Esophagus muscularis mucosa (tissue), 4 donors: ENCODE data around the gene SLC26A4. TPM values are rescaled to one million over a fixed set of nuclear protein-coding genes. Genes with fewer than 3 reads are reported as not detected.

ENCODE experiments used
- DNase-seq: peaks from one replicate; pipeline ENCODE4 v3.0.0-alpha.2; 2017; ENCODE audit errors: extremely low spot score
- H3K27ac ChIP-seq, 4 donors: fragments of 200-600 bp; sonication (generic); replicated peaks in 1 of 4; 1 replicate in 3 of 4; 2 replicates in 1 of 4; pipeline ENCODE4 v1.5.1; 2016 to 2019; ENCODE audit warnings: mild to moderate bottlenecking in 1 of 4
- H3K27me3 ChIP-seq, 4 donors: fragments of 200-600 bp; sonication (generic); one replicate each; pipeline versions ENCODE4 v1.5.1 to v1.6.0; 2016 to 2019
- H3K36me3 ChIP-seq, 4 donors: fragments of 200-600 bp; sonication (generic); one replicate each; pipeline ENCODE4 v1.5.1; 2016 to 2019
- H3K4me1 ChIP-seq, 4 donors: fragments of 200-600 bp; sonication (generic); one replicate each; pipeline ENCODE4 v1.5.1; 2016 to 2019
- H3K4me3 ChIP-seq, 4 donors: fragments of 200-600 bp; sonication (generic); 1 replicate in 2 of 4; 2 replicates in 2 of 4; pipeline ENCODE4 v1.5.1; 2016 to 2019; ENCODE audit warnings: mild to moderate bottlenecking in 4 of 4, moderate library complexity in 1 of 4
- H3K9me3 ChIP-seq, 4 donors: fragments of 200-600 bp; sonication (generic); 1 replicate in 3 of 4; 2 replicates in 1 of 4; pipeline ENCODE4 v1.5.1; 2016 to 2019
- EP300 ChIP-seq: sonication (generic); formaldehyde crosslinking; IDR thresholded peaks from one replicate; pipeline ENCODE4 v1.6.1; 2017; ENCODE audit warnings: antibody characterized with exemption
- POLR2A ChIP-seq: fragments of 450-650 bp; IDR thresholded peaks from one replicate; pipeline ENCODE4 v1.6.1; 2017; ENCODE audit warnings: antibody characterized with exemption, moderate library complexity, mild to moderate bottlenecking, low read depth
- POLR2AphosphoS5 ChIP-seq, 2 donors: sonication (generic); formaldehyde crosslinking; IDR thresholded peaks; one replicate each; pipeline ENCODE4 v1.6.1; 2017; ENCODE audit warnings: antibody characterized with exemption in 2 of 2
- WGBS: methylation state at CpG from one replicate; pipeline ENCODE4 v1.1.5; 2018; 5-methylcytosine and 5-hydroxymethylcytosine counted together
- intact Hi-C: fragments of 100-400 bp; cut with DNase I; formaldehyde crosslinking; loops from one replicate; pipeline ENCODE4 v1.15.1; 2023
- total RNA-seq, 4 donors: library from RNA; depleted of rRNA; stranded (reverse); fragments of >200 nt; gene quantifications; one replicate each; pipeline versions ENCODE4 v1.1.0 to v1.2.1, GENCODE V29; 2016
- TF ChIP-seq, protein P1 (sequence below), 3 experiments: fragments of 200-600 bp in 2 of 3; fragments of 450-650 bp in 1 of 3; sonication (generic) in 2 of 3; IDR thresholded peaks; one replicate each; pipeline ENCODE4 v1.5.1; 2017 to 2019; ENCODE audit warnings: antibody characterized with exemption in 3 of 3, mild to moderate bottlenecking in 2 of 3, moderate library complexity in 1 of 3

SLC26A4 gene
- total RNA-seq, 4 donors from 2014 or later, result 0.17 to 1.2 (median 0.46) TPM

DNA sequence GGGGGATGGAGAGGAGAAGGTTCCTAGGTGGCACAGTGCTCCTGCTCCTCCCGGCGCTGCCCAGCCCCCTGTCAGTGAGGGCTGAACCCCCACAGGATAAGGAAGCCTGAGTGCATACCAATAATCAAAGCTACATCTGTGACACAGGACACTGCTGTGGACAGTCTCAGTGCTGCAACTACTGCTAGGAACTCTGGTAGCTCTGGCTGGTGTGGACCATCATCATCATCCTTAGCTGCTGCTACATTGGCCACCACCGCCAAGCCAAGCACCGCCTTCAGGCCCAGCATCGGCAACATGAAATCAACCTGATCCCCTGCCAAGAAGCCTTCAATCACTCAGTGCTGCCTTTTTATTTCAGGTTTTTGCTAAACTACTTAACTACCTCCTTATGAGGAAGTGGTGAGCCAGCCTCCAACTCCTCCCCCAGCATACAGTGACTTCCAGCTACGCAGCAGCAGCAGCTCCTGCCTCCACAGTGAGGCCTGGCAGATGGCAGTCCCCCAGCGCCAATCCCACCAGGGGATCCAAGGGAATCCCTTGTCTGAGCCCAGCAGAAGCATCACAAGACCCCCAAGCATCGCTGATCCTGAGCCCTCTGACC, 32.1 kb upstream of the SLC26A4 start:
- TF ChIP-seq EP300 (no peak), POLR2AphosphoS5 (IDR thresholded peaks at IDR 0.05) (no peak), POLR2A (no peak)
- TF ChIP-seq, protein P1, sequence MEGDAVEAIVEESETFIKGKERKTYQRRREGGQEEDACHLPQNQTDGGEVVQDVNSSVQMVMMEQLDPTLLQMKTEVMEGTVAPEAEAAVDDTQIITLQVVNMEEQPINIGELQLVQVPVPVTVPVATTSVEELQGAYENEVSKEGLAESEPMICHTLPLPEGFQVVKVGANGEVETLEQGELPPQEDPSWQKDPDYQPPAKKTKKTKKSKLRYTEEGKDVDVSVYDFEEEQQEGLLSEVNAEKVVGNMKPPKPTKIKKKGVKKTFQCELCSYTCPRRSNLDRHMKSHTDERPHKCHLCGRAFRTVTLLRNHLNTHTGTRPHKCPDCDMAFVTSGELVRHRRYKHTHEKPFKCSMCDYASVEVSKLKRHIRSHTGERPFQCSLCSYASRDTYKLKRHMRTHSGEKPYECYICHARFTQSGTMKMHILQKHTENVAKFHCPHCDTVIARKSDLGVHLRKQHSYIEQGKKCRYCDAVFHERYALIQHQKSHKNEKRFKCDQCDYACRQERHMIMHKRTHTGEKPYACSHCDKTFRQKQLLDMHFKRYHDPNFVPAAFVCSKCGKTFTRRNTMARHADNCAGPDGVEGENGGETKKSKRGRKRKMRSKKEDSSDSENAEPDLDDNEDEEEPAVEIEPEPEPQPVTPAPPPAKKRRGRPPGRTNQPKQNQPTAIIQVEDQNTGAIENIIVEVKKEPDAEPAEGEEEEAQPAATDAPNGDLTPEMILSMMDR (IDR thresholded peaks at IDR 0.05), result no peak
- Histone ChIP-seq H3K4me3 (no peak overlapping the region), H3K36me3 (peaks cover 0 to 17% (median 9%) of the 10 kb centered on the region in 4 donors), H3K9me3 (no peaks in the 10 kb centered on the region), H3K4me1 (no peaks in the 10 kb centered on the region), H3K27me3 (no peaks in the 10 kb centered on the region), H3K27ac (no peak overlapping the region)
- WGBS, result 87% methylated on average over 6 of the region's 8 CpGs
- intact Hi-C loops, result no loop called here
- DNase-seq, result no peak

DNA sequence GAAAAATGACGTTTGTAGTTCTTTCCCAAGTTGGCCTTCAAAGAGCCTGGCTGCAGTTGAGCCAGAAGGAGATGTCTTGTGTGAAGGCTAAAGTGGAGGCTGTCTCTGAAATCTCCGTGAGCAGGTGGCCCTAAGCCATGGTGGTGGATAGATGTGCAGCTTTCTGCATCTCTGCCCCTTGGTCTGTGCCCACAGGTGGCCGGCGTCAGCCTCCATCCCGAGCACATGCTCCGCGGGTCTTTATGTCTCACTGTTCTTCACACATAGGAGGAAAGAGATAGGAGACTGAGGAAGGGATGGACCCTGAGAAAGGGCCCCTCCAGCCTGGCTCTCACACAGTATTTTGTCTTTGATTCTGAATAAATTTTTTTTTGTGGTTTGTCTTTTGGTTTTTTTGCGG, 30.3 kb upstream of the SLC26A4 start:
- TF ChIP-seq POLR2AphosphoS5 (IDR thresholded peaks at IDR 0.05) (no peak), EP300 (no peak), POLR2A (no peak)
- TF ChIP-seq, protein P1 (IDR thresholded peaks at IDR 0.05), result no peak
- no peak for DNase-seq
- Histone ChIP-seq H3K27ac (no peak overlapping the region), H3K36me3 (peaks cover 0 to 17% (median 9%) of the 10 kb centered on the region in 4 donors), H3K4me1 (no peaks in the 10 kb centered on the region), H3K27me3 (no peaks in the 10 kb centered on the region), H3K4me3 (no peak overlapping the region), H3K9me3 (no peaks in the 10 kb centered on the region)
- intact Hi-C loops, result no loop called here
- 93% methylated on average over 8 of the region's 8 CpGs for WGBS

DNA sequence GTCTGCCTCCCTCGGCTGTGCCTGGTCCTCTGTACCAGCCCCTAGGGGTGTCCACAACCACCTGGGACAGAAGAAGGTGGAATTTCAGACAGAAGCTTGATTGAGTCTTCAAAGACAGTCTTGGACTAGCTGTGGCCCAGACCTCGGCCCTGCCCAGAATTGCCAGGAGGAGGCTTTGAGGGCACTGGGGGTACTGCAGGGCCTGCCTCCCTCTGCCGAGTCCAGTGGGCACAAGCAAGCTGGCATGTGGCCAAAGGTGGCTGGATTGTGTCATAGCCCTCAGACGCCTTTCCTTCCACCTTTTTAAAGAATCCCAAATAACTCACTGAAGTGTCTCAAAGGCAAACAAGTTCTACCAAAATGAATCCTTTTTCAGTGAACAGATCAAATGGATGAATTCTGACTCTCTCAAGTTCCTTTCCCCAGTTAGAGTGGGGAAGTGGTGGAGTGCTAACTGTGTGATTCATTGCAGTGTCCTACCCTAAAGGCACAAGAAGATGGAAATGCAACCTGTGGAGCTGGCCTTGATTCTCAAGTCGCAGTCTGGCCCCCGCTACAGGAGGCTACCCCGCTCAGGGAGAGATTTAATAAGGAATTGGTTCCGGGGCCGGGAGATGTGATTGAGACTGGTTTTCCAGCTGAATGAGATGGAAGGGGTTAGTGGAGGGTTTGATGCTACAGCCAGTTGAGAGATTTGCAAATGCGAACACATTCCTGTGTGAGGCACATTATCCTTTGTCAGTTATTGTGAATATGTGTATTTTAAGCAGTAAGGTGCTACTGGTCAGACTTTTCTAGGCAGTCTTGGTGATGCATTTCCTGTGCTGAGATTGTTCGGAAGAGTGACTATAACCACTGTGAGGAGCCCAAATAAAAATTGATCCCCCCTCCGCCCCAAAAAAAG, 28.8 kb upstream of the SLC26A4 start:
- no peak for TF ChIP-seq POLR2AphosphoS5 (IDR thresholded peaks at IDR 0.05)
- no peak for TF ChIP-seq EP300
- TF ChIP-seq POLR2A, result no peak
- TF ChIP-seq, protein P1 (IDR thresholded peaks at IDR 0.05), result no peak
- no peak overlapping the region for H3K27ac ChIP-seq
- intact Hi-C loops, result no loop called here

DNA sequence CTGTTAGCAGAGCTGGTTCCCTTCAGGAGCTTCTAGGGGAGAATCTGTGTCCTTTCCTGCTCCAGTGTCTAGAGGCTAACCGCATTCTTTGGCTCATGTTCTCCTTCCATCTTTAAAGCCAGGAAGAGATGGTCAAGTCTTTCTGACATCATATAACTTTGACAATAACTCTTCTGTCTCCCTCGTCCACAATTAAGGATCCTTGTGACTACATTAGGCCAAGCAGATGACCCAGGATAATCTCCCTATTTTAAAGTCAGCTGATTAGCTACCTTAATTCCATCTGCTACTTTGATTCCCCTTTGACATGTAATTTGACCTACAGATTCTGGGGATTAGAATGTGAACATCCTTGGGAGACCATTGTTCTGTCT, 28.1 kb upstream of the SLC26A4 start:
- intact Hi-C loops, result no loop called here
- Histone ChIP-seq H3K9me3 (no peaks in the 10 kb centered on the region), H3K36me3 (peaks cover 0 to 17% (median 9%) of the 10 kb centered on the region in 4 donors), H3K27me3 (no peaks in the 10 kb centered on the region), H3K27ac (no peak overlapping the region), H3K4me3 (no peak overlapping the region), H3K4me1 (no peaks in the 10 kb centered on the region)
- TF ChIP-seq POLR2A (no peak), POLR2AphosphoS5 (IDR thresholded peaks at IDR 0.05) (no peak), EP300 (no peak)
- TF ChIP-seq, protein P1 (IDR thresholded peaks at IDR 0.05), result no peak
- WGBS, result 94% methylated on average over 2 of the region's 2 CpGs
- DNase-seq, result no peak

More for the DNA sequence above, 28.8 kb upstream of the SLC26A4 start:
- Histone ChIP-seq H3K9me3 (no peaks in the 10 kb centered on the region), H3K4me3 (no peak overlapping the region), H3K27me3 (no peaks in the 10 kb centered on the region), H3K36me3 (peaks cover 0 to 17% (median 9%) of the 10 kb centered on the region in 4 donors), H3K4me1 (no peaks in the 10 kb centered on the region)
- 91% methylated on average over 12 of the region's 12 CpGs for WGBS
- no peak for DNase-seq
